GM18505 (cell line): ENCODE results near the gene TEX14.
"Not testable (repeated sequence)": the region's sequence is repeated elsewhere in the genome, so short reads cannot be mapped to it uniquely, and the experiment has no call there.

ENCODE experiments used
- ATAC-seq: cut with Tn5 transposase; IDR thresholded peaks from one replicate; pipeline ENCODE4 v1.9.1; 2021; ENCODE audit not compliant: unreplicated experiment
- POLR2A ChIP-seq: IDR thresholded peaks from 4 replicates; pipeline ENCODE4 v1.6.1; 2011; ENCODE audit warnings: borderline replicate concordance; ENCODE audit not compliant: insufficient read depth, insufficient read length; ENCODE audit errors: extremely low read depth

The TEX14 gene

GRCh38 chr17:58671969-58672368 is 19.9 kb downstream of the TEX14 start:
- no peak for ATAC-seq
- TF ChIP-seq POLR2A: no peak

GRCh38 chr17:58669853-58670252 is 22.0 kb downstream of the TEX14 start:
- TF ChIP-seq POLR2A: no peak
- ATAC-seq: no peak

GRCh38 chr17:58668598-58668935 is 23.3 kb downstream of the TEX14 start:
- ATAC-seq: no peak
- TF ChIP-seq POLR2A: no peak

- no peak for TF ChIP-seq POLR2A
- ATAC-seq: no peak
Observed at GRCh38 chr17:58667934-58668597, 23.8 kb downstream of the TEX14 start.

GRCh38 chr17:58666858-58667267 is 25.0 kb downstream of the TEX14 start:
- no peak for ATAC-seq
- TF ChIP-seq POLR2A: no peak

GRCh38 chr17:58665946-58666857 is 25.6 kb downstream of the TEX14 start:
- no peak for ATAC-seq
- TF ChIP-seq POLR2A: no peak

GRCh38 chr17:58664302-58664701 is 27.5 kb downstream of the TEX14 start:
- ATAC-seq: no peak
- no peak for TF ChIP-seq POLR2A

- ATAC-seq: no peak
- TF ChIP-seq POLR2A: no peak
Observed at GRCh38 chr17:58661499-58661898, 30.3 kb downstream of the TEX14 start.

- TF ChIP-seq POLR2A: no peak
- ATAC-seq: no peak
Observed at GRCh38 chr17:58660621-58661020, 31.2 kb downstream of the TEX14 start.

- not testable (repeated sequence) for ATAC-seq
Observed at GRCh38 chr17:58659714-58660084, 32.1 kb downstream of the TEX14 start.

GRCh38 chr17:58658804-58659713 is 32.8 kb downstream of the TEX14 start:
- peak; percentile 100 for TF ChIP-seq POLR2A
- ATAC-seq: peak; percentile 70

DNA sequence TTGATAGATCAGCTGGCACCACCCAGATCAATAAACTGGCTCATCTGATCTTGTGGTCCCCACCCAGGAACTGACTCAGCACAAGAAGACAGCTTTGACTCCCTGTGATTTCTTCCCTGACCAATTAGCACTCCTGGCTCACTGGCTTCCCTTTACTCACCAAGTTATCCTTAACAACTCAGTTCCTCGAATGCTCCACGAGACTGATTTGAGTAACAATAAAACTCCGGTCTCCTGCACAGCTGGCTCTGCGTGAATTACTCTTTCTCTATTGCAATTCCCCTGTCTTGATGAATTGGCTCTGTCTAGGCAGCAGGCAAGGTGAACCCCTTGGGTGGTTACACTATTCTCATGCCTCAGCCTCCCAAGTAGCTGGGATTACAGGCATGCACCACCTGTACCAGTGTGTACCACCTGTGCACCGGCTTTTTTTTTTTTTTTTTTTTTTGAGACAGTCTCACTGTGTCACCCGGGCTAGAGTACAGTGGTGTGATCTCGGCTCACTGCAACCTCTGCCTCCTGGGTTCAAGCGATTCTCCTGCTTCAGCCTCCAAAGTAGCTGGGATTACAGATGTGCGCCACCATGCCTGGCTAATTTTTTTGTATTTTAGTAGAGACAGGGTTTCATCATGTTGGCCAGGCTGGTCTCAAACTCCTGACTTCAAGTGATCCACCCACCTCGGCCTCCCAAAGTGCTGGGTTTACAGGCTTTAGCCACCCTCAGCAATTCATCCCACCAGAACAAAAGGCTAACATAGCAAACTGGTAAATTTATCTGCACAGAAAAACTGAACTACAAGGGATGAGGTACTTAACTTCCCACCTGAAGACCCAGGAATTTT is 33.7 kb downstream of the TEX14 start:
- ATAC-seq: not testable (repeated sequence)

DNA sequence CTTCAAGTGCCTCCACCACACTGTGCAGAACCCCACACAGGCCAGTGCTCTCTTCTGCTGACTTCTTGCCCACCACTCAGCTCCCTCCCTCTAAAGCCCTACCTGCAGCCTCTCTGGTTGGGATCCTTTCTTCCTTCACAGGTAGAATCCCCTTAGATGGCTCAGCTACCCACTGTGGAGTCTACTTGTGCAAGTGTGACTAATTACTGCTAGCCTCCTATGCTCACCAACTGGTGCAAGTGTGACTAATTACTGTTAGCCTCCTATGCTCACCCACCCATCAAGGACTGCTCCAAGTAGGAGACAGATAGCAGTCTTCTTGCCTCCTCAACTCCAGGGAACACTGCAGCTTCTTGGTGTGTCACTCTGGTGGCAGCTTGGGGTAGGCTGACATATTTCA is 43.6 kb downstream of the TEX14 start:
- TF ChIP-seq POLR2A: no peak
- ATAC-seq: no peak

DNA sequence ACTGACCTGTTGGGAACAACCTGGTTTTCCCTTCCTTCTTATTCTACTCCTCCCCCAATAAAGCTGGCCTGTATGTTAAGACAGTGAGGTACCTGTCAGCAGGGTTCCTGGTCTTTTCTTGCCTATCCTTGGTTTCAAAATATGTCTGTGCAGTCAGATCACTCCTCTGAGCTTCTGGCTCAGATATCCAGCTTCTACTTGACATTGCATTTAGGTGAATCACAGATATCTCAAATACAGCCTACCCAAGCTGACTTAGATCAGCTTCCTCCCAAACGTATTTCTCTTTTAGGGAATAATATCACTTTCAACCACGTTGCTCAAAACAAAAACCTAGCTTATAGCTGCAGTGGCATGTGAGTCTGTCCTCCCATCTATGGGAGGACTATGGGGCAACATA is 48.7 kb downstream of the TEX14 start:
- TF ChIP-seq POLR2A: no peak
- ATAC-seq: no peak
